SK-N-SH (cell line): ENCODE data around the gene CINP. TPM values are rescaled to one million over a fixed set of nuclear protein-coding genes. Genes with fewer than 3 reads are reported as not detected.
"Not testable (repeated sequence)": the region's sequence is repeated elsewhere in the genome, so short reads cannot be mapped to it uniquely, and the experiment has no call there.

ENCODE experiments used
- CTCF ChIA-PET: fragments of 300-600, 350-600 bp; formaldehyde crosslinking; extraction: SDS; loops from one replicate; lab custom pipeline; 2021; lab: Yijun Ruan, JAX
- POLR2A ChIA-PET: fragments of 350-600 bp; sonication (Branson Sonifier 250); formaldehyde crosslinking; extraction: SDS; loops from one replicate; lab custom pipeline; 2020; ENCODE audit warnings: antibody characterized with exemption, inconsistent platforms; lab: Yijun Ruan, JAX
- DNase-seq: peaks from one replicate; pipeline ENCODE4 v3.0.0; 2012
- H2AFZ ChIP-seq: fragments of 200-600 bp; sonication (generic); 2 replicates; pipeline ENCODE4 v1.8.1; 2016; ENCODE audit warnings: antibody characterized with exemption, mild to moderate bottlenecking, low read depth
- H3F3A ChIP-seq: fragments of 200-600 bp; sonication (generic); replicated peaks from 2 replicates; pipeline ENCODE3; 2016; ENCODE audit warnings: antibody characterized with exemption, mild to moderate bottlenecking; ENCODE audit not compliant: insufficient read depth
- H3K27ac ChIP-seq, 2 experiments: fragments of 200-500 bp in 1 of 2; fragments of 200-600 bp in 1 of 2; sonication (Bioruptor generic) in 1 of 2; sonication (generic), shearing (Covaris generic) in 1 of 2; 2 replicates each; pipeline versions ENCODE4 v1.5.1 to v1.6.1; 2014 to 2016; ENCODE audit warnings: low read depth in 2 of 2, inconsistent platforms in 1 of 2, low read length in 1 of 2, mild to moderate bottlenecking in 1 of 2, mixed read lengths in 1 of 2
- H3K27me3 ChIP-seq: fragments of 200-600 bp; sonication (generic), shearing (Covaris generic); 2 replicates; pipeline ENCODE4 v1.6.1; 2016; ENCODE audit warnings: mixed run types; ENCODE audit not compliant: insufficient read depth
- H3K36me3 ChIP-seq, 2 experiments: fragments of 200-500 bp in 1 of 2; fragments of 200-600 bp in 1 of 2; sonication (Bioruptor generic) in 1 of 2; sonication (generic) in 1 of 2; replicated peaks in 1 of 2; 2 replicates each; pipeline versions ENCODE3 to v1.5.1; 2014 to 2016; ENCODE audit warnings: low read length in 1 of 2, mild to moderate bottlenecking in 1 of 2; ENCODE audit not compliant: insufficient read depth in 2 of 2, control insufficient read depth in 1 of 2
- H3K4me1 ChIP-seq, 2 experiments: fragments of 200-500 bp in 1 of 2; fragments of 200-600 bp in 1 of 2; sonication (Bioruptor generic) in 1 of 2; sonication (generic), shearing (Covaris generic) in 1 of 2; 2 replicates each; pipeline versions ENCODE4 v1.5.1 to v1.6.1; 2014 to 2016; ENCODE audit warnings: low read depth in 1 of 2, low read length in 1 of 2, mixed run types in 1 of 2; ENCODE audit not compliant: insufficient read depth in 2 of 2, control insufficient read depth in 1 of 2
- H3K4me2 ChIP-seq: fragments of 200-600 bp; sonication (generic), shearing (Covaris generic); 2 replicates; pipeline ENCODE4 v1.6.1; 2017; ENCODE audit warnings: mixed run types
- H3K4me3 ChIP-seq, 2 experiments: fragments of 200-500 bp in 1 of 2; fragments of 200-600 bp in 1 of 2; sonication (Bioruptor generic) in 1 of 2; sonication (generic), shearing (Covaris generic) in 1 of 2; 2 replicates each; pipeline versions ENCODE4 v1.5.1 to v1.8.1; 2014 to 2016; ENCODE audit warnings: low read depth in 2 of 2, inconsistent platforms in 1 of 2, low read length in 1 of 2, mild to moderate bottlenecking in 1 of 2, mixed read lengths in 1 of 2, moderate library complexity in 1 of 2
- H3K79me2 ChIP-seq: fragments of 200-600 bp; sonication (generic); 2 replicates; pipeline ENCODE4 v1.8.1; 2017; ENCODE audit warnings: mild to moderate bottlenecking; ENCODE audit not compliant: insufficient read depth
- H3K9ac ChIP-seq: fragments of 200-600 bp; sonication (generic); 2 replicates; pipeline ENCODE4 v1.6.1; 2017; ENCODE audit warnings: mixed run types
- H3K9me2 ChIP-seq: fragments of 200-600 bp; sonication (generic); 2 replicates; pipeline ENCODE4 v1.6.1; 2017; ENCODE audit warnings: mixed run types
- H3K9me3 ChIP-seq: fragments of 200-600 bp; sonication (generic); 2 replicates; pipeline ENCODE4 v1.6.1; 2017; ENCODE audit warnings: mixed run types, mild to moderate bottlenecking, moderate library complexity
- H4K20me1 ChIP-seq: fragments of 200-600 bp; sonication (generic); 2 replicates; pipeline ENCODE4 v1.6.1; 2017; ENCODE audit warnings: mild to moderate bottlenecking, mixed run types; ENCODE audit not compliant: insufficient read depth
- WGBS: methylation state at CpG from one replicate; pipeline ENCODE4 v1.1.6; 2017; ENCODE audit warnings: low lambda C conversion rate; 5-methylcytosine and 5-hydroxymethylcytosine counted together
- polyA plus RNA-seq, 3 experiments: library from polyadenylated mRNA; depleted of rRNA; stranded (reverse); fragments of >200 nt; gene quantifications; 2 replicates each; pipeline ENCODE4 v1.2.3, GENCODE V29; 2012

The CINP gene
- polyA plus RNA-seq, 1 of the 3 experiments (the other 2 are of a cell fraction): 50.4 TPM

GRCh38 chr14:102298303-102299070, 64.2 kb downstream of the CINP start:
- H3K4me3 ChIP-seq, H3K9me2 ChIP-seq, H3K4me2 ChIP-seq, H4K20me1 ChIP-seq, H3K27ac ChIP-seq, H3K9ac ChIP-seq, H3K9me3 ChIP-seq, DNase-seq, H3K36me3 ChIP-seq, H3K4me1 ChIP-seq, POLR2A ChIA-PET, H3K27me3 ChIP-seq, H3K79me2 ChIP-seq, H2AFZ ChIP-seq, H3F3A ChIP-seq: not testable (repeated sequence)
- CTCF ChIA-PET: interaction anchor here (0.6 kb wide), 1 partner anchor 18 kb away, joined by 3 read pairs; no protein-coding TSS in a partner anchor
- 89% methylated on average over 12 of the region's 12 CpGs for WGBS

Other genes starting within 250 kb of the CINP start
- gene WDR20, start 223.0 kb downstream of the CINP start, polyA plus RNA-seq (2012; rRNA removed): 12.4 and 17.2 TPM in 2 replicates
- 13.3 and 15.2 TPM in 2 replicates for gene MOK, start 57.7 kb downstream of the CINP start, polyA plus RNA-seq (2012; rRNA removed)
- 15.4 and 19.4 TPM in 2 replicates for gene ZNF839, start 43.1 kb downstream of the CINP start, polyA plus RNA-seq (2012; rRNA removed)
- gene TECPR2, start 51 bp upstream of the CINP start, polyA plus RNA-seq (2012; rRNA removed): 6.9 and 8.1 TPM in 2 replicates
- 21.3 and 21.4 TPM in 2 replicates for gene ANKRD9, start 146.9 kb upstream of the CINP start, polyA plus RNA-seq (2012; rRNA removed)
- 8.5 and 8.8 TPM in 2 replicates for gene RCOR1, start 229.8 kb upstream of the CINP start, polyA plus RNA-seq (2012; rRNA removed)